ENCODE results near the gene DHX9. TPM values are rescaled to one million over a fixed set of nuclear protein-coding genes. Genes with fewer than 3 reads are reported as not detected.

The DHX9 gene
- total and polyA plus RNA-seq, 9 of the 15 experiments (the other 6 are each of a cell fraction or from before 2014, with no cell fraction given), result 100 to 409 (median 294) TPM

- 0 out of 2 replicates have a peak, but pooled peaks have one; percentile 31 for TF ChIP-seq ZNF830 (CRISPR knock-in tag; IDR thresholded peaks at IDR 0.05)
- TF ChIP-seq, protein P1, sequence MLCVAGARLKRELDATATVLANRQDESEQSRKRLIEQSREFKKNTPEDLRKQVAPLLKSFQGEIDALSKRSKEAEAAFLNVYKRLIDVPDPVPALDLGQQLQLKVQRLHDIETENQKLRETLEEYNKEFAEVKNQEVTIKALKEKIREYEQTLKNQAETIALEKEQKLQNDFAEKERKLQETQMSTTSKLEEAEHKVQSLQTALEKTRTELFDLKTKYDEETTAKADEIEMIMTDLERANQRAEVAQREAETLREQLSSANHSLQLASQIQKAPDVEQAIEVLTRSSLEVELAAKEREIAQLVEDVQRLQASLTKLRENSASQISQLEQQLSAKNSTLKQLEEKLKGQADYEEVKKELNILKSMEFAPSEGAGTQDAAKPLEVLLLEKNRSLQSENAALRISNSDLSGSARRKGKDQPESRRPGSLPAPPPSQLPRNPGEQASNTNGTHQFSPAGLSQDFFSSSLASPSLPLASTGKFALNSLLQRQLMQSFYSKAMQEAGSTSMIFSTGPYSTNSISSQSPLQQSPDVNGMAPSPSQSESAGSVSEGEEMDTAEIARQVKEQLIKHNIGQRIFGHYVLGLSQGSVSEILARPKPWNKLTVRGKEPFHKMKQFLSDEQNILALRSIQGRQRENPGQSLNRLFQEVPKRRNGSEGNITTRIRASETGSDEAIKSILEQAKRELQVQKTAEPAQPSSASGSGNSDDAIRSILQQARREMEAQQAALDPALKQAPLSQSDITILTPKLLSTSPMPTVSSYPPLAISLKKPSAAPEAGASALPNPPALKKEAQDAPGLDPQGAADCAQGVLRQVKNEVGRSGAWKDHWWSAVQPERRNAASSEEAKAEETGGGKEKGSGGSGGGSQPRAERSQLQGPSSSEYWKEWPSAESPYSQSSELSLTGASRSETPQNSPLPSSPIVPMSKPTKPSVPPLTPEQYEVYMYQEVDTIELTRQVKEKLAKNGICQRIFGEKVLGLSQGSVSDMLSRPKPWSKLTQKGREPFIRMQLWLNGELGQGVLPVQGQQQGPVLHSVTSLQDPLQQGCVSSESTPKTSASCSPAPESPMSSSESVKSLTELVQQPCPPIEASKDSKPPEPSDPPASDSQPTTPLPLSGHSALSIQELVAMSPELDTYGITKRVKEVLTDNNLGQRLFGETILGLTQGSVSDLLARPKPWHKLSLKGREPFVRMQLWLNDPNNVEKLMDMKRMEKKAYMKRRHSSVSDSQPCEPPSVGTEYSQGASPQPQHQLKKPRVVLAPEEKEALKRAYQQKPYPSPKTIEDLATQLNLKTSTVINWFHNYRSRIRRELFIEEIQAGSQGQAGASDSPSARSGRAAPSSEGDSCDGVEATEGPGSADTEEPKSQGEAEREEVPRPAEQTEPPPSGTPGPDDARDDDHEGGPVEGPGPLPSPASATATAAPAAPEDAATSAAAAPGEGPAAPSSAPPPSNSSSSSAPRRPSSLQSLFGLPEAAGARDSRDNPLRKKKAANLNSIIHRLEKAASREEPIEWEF (CRISPR knock-in tag; IDR thresholded peaks at IDR 0.05), result peak; percentile 81; the same call in 1 of the 2 replicates
- TF ChIP-seq ZNF316 (IDR thresholded peaks at IDR 0.05), result peak; percentile 99
- TF ChIP-seq, protein P2, sequence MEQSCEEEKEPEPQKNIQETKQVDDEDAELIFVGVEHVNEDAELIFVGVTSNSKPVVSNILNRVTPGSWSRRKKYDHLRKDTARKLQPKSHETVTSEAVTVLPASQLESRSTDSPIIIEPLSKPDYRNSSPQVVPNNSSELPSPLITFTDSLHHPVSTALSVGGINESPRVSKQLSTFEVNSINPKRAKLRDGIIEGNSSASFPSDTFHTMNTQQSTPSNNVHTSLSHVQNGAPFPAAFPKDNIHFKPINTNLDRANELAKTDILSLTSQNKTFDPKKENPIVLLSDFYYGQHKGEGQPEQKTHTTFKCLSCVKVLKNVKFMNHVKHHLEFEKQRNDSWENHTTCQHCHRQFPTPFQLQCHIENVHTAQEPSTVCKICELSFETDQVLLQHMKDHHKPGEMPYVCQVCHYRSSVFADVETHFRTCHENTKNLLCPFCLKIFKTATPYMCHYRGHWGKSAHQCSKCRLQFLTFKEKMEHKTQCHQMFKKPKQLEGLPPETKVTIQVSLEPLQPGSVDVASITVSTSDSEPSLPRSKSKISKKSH (CRISPR knock-in tag; IDR thresholded peaks at IDR 0.05), result no peak
- peak; percentile 97 for TF ChIP-seq MAFG (tag; conservative IDR thresholded peaks at IDR 0.05)
- TF ChIP-seq SNIP1 (IDR thresholded peaks at IDR 0.05; ENCODE audit: low read depth), result no peak
- peak; percentile 94 for TF ChIP-seq HEY1 (CRISPR knock-in tag; IDR thresholded peaks at IDR 0.05; ENCODE audit: borderline replicate concordance)
- peak; percentile 85; the same call in 1 of the 2 replicates for TF ChIP-seq ZZZ3 (IDR thresholded peaks at IDR 0.05)
- TF ChIP-seq SMARCE1 (IDR thresholded peaks at IDR 0.05), result peak; percentile 98
- peak; percentile 36 for TF ChIP-seq ZBTB40 (IDR thresholded peaks at IDR 0.05)
- no peak for TF ChIP-seq ZBTB40 (CRISPR knock-in tag; IDR thresholded peaks at IDR 0.05)
- TF ChIP-seq NCOR1 (IDR thresholded peaks at IDR 0.05), result peak; percentile 99
Measured at GRCh38 chr1:182791281-182792179, 47.6 kb upstream of the DHX9 start (continued).

Measured in K562 (cell line).